HPDE6-E6E7 (cell line): ENCODE measurements around the gene DLX4.

Experiments
- DNase-seq: peaks from one replicate; pipeline ENCODE4 v3.0.0; 2011; ENCODE audit warnings: missing footprints; ENCODE audit errors: extremely low spot score

Gene DLX4, protein sequence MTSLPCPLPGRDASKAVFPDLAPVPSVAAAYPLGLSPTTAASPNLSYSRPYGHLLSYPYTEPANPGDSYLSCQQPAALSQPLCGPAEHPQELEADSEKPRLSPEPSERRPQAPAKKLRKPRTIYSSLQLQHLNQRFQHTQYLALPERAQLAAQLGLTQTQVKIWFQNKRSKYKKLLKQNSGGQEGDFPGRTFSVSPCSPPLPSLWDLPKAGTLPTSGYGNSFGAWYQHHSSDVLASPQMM

DNA sequence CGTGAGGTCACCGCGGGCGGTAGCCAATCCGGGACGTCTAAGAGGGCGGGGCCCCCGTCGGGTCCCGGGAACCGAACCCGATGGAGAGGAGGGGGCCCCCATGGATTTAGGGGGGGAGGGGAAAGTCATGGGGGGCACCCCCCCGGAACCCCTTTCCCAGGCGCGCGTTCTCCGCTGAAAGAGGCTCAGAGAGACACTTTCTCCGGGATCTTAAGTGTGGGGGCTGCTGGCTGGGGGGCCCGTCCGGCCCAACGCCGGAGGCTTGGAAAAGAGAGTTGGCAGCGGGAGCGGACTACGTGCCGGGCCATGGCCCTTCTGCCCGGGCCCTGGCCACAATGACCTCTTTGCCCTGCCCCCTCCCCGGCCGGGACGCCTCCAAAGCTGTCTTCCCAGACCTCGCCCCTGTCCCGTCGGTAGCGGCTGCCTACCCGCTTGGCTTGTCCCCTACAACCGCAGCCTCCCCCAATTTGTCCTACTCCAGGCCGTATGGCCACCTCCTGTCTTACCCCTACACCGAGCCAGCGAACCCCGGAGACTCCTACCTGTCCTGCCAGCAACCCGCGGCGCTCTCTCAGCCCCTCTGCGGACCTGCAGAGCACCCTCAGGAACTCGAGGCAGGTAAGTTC lies at the start of gene DLX4:
Gene DLX4, plus strand, starts transcription at position 57 of the 626 bp plus-strand sequence. Its CDS starts 279 bp downstream, at position 336.
- no peak for DNase-seq

GRCh38 chr17:49920030-49920769 lies 48.8 kb upstream of the DLX4 start:
- DNase-seq: no peak

DNA sequence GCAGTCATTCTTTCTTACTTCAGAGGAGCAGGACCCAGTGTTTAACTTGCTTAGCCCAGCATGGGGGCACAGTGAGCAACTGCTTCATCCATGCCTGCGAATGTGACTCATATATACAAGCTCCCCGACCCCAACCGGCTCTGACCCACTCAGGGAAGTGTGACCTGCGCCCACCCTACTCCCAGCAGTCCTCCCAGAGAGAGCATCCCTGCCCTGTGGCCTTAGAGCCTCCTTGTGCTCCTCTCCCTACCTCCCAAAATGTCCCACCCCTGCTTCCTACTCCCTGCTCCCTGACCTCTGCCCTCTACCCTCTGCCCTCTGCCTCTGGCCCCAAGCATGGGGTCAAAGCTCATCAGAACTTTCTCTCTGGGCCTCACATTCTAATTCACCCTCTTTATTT lies 46.9 kb upstream of the DLX4 start:
- no peak for DNase-seq

DNA sequence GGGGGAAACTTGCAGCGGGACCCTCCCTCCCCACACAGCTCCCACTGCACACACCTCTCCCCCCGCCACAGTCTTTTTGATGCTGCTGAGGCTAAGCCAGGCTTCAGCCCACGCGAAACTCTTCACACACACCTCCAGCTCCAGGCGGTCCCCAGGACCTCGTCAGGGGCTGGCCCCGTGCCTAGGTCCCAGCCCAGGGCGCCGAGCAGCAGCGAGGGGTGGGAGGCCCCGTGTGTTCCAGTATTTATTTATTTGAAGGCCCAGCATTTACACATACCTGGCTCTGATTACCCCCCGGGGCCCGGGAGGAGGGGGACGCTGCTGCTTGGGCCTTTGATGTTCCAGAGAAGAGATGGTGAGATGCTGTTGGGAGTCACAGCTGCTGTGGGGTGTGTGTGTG lies 44.9 kb upstream of the DLX4 start:
- DNase-seq: no peak

GRCh38 chr17:49924589-49924988 lies 44.4 kb upstream of the DLX4 start:
- no peak for DNase-seq

GRCh38 chr17:49925921-49926320 lies 43.1 kb upstream of the DLX4 start:
- DNase-seq: no peak

GRCh38 chr17:49926886-49927285 lies 42.1 kb upstream of the DLX4 start:
- no peak for DNase-seq

GRCh38 chr17:49928126-49928800 lies 40.7 kb upstream of the DLX4 start:
- no peak for DNase-seq

- DNase-seq: no peak
Measured at GRCh38 chr17:49928837-49929475, 40.0 kb upstream of the DLX4 start.

GRCh38 chr17:49930880-49931279 lies 38.1 kb upstream of the DLX4 start:
- no peak for DNase-seq

GRCh38 chr17:49931416-49932137 lies 37.4 kb upstream of the DLX4 start:
- no peak for DNase-seq

GRCh38 chr17:49932138-49932723 lies 36.8 kb upstream of the DLX4 start:
- no peak for DNase-seq

DNA sequence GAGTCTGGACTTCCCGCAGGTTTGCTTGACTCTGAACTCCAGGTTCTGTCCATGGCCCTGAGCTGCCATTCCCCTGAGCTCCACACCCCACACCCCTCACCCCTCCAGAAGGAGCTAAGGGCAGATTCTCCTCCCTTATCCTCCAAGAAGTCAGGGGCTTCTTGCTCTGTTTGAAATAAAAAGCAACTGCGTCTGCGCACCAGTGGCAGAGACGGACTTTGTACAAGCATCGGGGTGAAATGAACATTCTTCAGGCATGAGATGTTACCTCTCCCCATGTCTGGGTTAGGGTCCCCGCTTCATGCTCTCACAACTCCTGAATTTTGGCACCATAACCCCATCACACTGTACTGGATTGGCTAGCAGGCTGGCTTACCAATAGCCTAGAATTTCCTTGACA lies 36.1 kb upstream of the DLX4 start:
- no peak for DNase-seq

- DNase-seq: no peak
Measured at GRCh38 chr17:49935526-49936210, 33.3 kb upstream of the DLX4 start.

- DNase-seq: no peak
Measured at GRCh38 chr17:49936386-49936785, 32.6 kb upstream of the DLX4 start.

DNA sequence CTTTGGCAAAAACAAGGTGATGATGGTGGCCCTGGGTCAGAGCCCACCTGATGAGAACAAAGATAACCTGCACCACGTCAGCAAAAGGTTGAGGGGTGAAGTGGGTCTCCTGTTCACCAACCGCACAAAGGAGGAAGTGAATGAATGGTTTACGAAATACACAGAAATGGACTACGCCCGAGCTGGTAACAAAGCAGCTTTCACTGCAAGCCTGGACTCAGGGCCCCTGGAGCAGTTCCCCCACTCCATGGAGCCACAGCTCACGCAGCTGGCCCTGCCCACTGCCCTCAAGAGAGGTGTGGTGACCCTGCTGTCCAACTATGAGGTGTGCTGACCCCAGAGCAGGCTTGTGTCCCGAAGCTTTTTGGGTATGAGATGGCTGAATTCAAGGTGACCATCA lies 29.7 kb upstream of the DLX4 start:
- DNase-seq: no peak

- no peak for DNase-seq
Measured at GRCh38 chr17:49941427-49941826, 27.6 kb upstream of the DLX4 start.

DNA sequence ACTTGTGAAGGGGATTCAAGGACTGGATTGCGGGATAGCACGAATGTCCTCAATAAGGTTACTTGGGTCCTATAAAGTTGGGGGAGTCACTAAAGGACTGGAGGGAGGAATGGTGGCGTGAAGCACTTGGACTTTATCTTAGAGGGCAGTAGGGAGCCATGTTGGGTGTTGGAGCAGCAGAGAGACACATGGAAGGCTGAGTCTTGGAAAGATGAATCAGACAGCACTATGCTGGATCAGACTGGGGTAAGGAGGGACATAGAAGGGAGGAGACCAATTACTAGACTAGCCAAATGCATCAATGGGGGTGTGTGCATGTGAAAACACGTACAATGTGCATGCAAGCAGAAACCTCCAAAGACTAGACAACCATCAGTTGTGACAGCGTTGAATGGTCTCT lies 26.0 kb upstream of the DLX4 start:
- no peak for DNase-seq

DNA sequence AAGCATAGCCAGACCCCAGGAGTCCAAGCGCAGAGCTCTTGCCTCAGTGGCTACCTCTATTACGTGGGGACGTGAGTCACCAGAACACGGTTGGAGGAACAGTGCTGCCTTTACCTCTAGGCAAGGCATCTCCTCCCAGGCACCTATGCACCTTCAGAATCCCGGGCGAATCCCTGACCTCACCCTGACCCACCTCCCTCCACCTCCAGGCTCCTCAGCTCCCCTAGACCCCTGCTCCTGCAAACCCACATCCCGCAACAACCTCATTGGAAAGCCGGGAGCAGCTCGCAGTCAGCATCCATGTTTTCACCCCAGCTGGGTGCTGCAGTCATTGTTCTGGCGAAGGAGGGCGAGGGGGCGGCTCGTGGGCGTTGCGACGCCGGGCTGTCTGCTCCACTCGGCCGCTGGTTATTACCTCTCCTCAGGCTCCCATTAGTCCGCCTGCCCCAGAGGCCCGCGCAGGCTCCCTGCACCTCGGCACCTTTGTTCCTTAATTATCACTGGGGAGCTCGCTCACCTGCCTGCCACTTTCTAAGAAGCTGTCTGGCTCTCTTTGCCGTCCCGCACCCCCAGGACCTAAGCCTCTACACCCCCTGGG lies 24.6 kb upstream of the DLX4 start:
- no peak for DNase-seq

- no peak for DNase-seq
Measured at GRCh38 chr17:49946208-49946607, 22.8 kb upstream of the DLX4 start.
